AG08395 (cell line): ENCODE data around the gene KIFC3.
A peak's percentile ranks its signal among the peaks of the same experiment; 100 is the strongest.
"Not testable (repeated sequence)": the region's sequence is repeated elsewhere in the genome, so short reads cannot be mapped to it uniquely, and the experiment has no call there.

ENCODE experiments used
- DNase-seq: peaks from one replicate; pipeline ENCODE4 v3.0.0; 2012; ENCODE audit warnings: mixed read lengths, low spot score

The KIFC3 gene

GRCh38 chr16:57804111-57804837 is 2.0 kb upstream of the KIFC3 start:
- no peak for DNase-seq

GRCh38 chr16:57803134-57803990 is 1.1 kb upstream of the KIFC3 start:
- no peak for DNase-seq

GRCh38 chr16:57801809-57802340 is 416 bp downstream of the KIFC3 start:
- DNase-seq: peak; percentile 44

GRCh38 chr16:57801098-57801808 is 1.0 kb downstream of the KIFC3 start:
- DNase-seq: peak; percentile 83

GRCh38 chr16:57800200-57801097 is 1.8 kb downstream of the KIFC3 start:
- DNase-seq: no peak

- DNase-seq: no peak
Measured at GRCh38 chr16:57799600-57800199, 2.6 kb downstream of the KIFC3 start.

GRCh38 chr16:57798953-57799599 is 3.2 kb downstream of the KIFC3 start:
- DNase-seq: no peak

GRCh38 chr16:57798267-57798810 is 4.0 kb downstream of the KIFC3 start:
- DNase-seq: no peak

- no peak for DNase-seq
Measured at GRCh38 chr16:57797526-57798266, 4.6 kb downstream of the KIFC3 start.

- no peak for DNase-seq
Measured at GRCh38 chr16:57797216-57797525, 5.1 kb downstream of the KIFC3 start.

- not testable (repeated sequence) for DNase-seq
Measured at GRCh38 chr16:57796014-57796413, 6.3 kb downstream of the KIFC3 start.

- DNase-seq: peak; percentile 63
Measured at GRCh38 chr16:57795431-57795878, 6.8 kb downstream of the KIFC3 start.

GRCh38 chr16:57794849-57795430 is 7.4 kb downstream of the KIFC3 start:
- DNase-seq: no peak

GRCh38 chr16:57791893-57792461 is 10.3 kb downstream of the KIFC3 start:
- no peak for DNase-seq

- DNase-seq: no peak
Measured at GRCh38 chr16:57791195-57791892, 10.9 kb downstream of the KIFC3 start.

- DNase-seq: no peak
Measured at GRCh38 chr16:57788951-57789350, 13.3 kb downstream of the KIFC3 start.

- DNase-seq: no peak
Measured at GRCh38 chr16:57788252-57788841, 13.9 kb downstream of the KIFC3 start.

GRCh38 chr16:57787519-57787905 is 14.8 kb downstream of the KIFC3 start:
- DNase-seq: no peak
